K562 (cell line): Measurements from ENCODE around the gene CCDC92. TPM values are rescaled to one million over a fixed set of nuclear protein-coding genes. Genes with fewer than 3 reads are reported as not detected.
A peak's percentile ranks its signal among the peaks of the same experiment; 100 is the strongest.

Experiments used
- ATAC-seq: fragments of 200-7000 bp; cut with Tn5 transposase; 3 replicates; pipeline ENCODE4 v1.9.1; 2020; ENCODE audit warnings: moderate library complexity
- BruUV-seq: library from RNA; stranded (reverse); fragments of 400-500 nt; replicated peaks from 2 replicates; lab custom pipeline; 2021; lab: Mats Ljungman, UMichigan
- CTCF ChIA-PET: fragments of 300-600 bp; formaldehyde crosslinking; extraction: SDS; loops from one replicate; lab custom pipeline; 2021; ENCODE audit warnings: low intra/inter-chr PET ratio; lab: Yijun Ruan, JAX
- POLR2A ChIA-PET: fragments of 300-600, 350-650 bp; sonication (Branson Sonifier 250); formaldehyde crosslinking; extraction: SDS; loops from one replicate; lab custom pipeline; 2021; ENCODE audit warnings: antibody characterized with exemption, inconsistent platforms; lab: Yijun Ruan, JAX
- DNase-seq, 4 experiments: peaks; one replicate each; pipeline versions ENCODE4 v3.0.0 to v3.0.0-alpha.2; 2011 to 2018; ENCODE audit warnings: low spot score in 3 of 4, mixed read lengths in 3 of 4; ENCODE audit errors: extremely low read depth in 1 of 4
- FAIRE-seq: peaks from 2 replicates; lab custom pipeline; 2011; peaks lifted over from hg19 to GRCh38; lab: Jason Lieb, UNC
- H2AFZ ChIP-seq: 2 replicates; pipeline ENCODE4 v1.6.0; 2011; ENCODE audit warnings: low read depth, low read length, control low read depth, inconsistent platforms
- H3K27ac ChIP-seq: fragments of 200-600 bp; 3 replicates; pipeline ENCODE4 v1.8.0; 2011; ENCODE audit warnings: low read depth, mild to moderate bottlenecking, control low read depth, inconsistent platforms, low read length, moderate library complexity, mixed read lengths; ENCODE audit errors: extremely low read depth
- H3K27me3 ChIP-seq, 2 experiments: fragments of 300-600 bp in 1 of 2; 2 replicates in 1 of 2; 3 replicates in 1 of 2; pipeline versions ENCODE4 v1.6.0 to v1.8.0; 2011; ENCODE audit warnings: inconsistent platforms in 2 of 2, low read length in 2 of 2, mild to moderate bottlenecking in 1 of 2, mixed read lengths in 1 of 2, moderate library complexity in 1 of 2; ENCODE audit not compliant: control insufficient read depth in 2 of 2, insufficient read depth in 2 of 2
- H3K36me3 ChIP-seq: fragments of 300-600 bp; 3 replicates; pipeline ENCODE4 v1.8.0; 2011; ENCODE audit warnings: mild to moderate bottlenecking, low read length, inconsistent platforms; ENCODE audit not compliant: control insufficient read depth, insufficient read depth
- H3K4me1 ChIP-seq, 2 experiments: fragments of 200-600 bp in 1 of 2; replicated peaks in 1 of 2; 2 replicates in 1 of 2; 3 replicates in 1 of 2; pipeline versions ENCODE4 v1.5.1 to v1.8.0; 2011; ENCODE audit warnings: inconsistent platforms in 2 of 2, low read length in 2 of 2, mild to moderate bottlenecking in 1 of 2, mixed read lengths in 1 of 2, moderate library complexity in 1 of 2; ENCODE audit not compliant: control insufficient read depth in 2 of 2, insufficient read depth in 2 of 2
- H3K4me2 ChIP-seq: 2 replicates; pipeline ENCODE4 v1.6.1; 2011; ENCODE audit warnings: low read length, control low read depth, inconsistent platforms, mixed read lengths; ENCODE audit not compliant: insufficient read depth
- H3K4me3 ChIP-seq: fragments of 200-600 bp; sonication (generic), shearing (Covaris generic); 2 replicates; pipeline ENCODE4 v1.5.1; 2016; ENCODE audit warnings: control low read depth, inconsistent platforms
- H3K79me2 ChIP-seq: fragments of 200-600 bp; 3 replicates; pipeline ENCODE4 v1.8.0; 2011; ENCODE audit warnings: low read length, inconsistent platforms; ENCODE audit not compliant: control insufficient read depth, insufficient read depth
- H3K9ac ChIP-seq, 2 experiments: 2 replicates each; pipeline versions ENCODE4 v1.6.0 to v1.6.1; 2011; ENCODE audit warnings: low read depth in 2 of 2, low read length in 2 of 2, control low read depth in 1 of 2, inconsistent platforms in 1 of 2, mild to moderate bottlenecking in 1 of 2, mixed read lengths in 1 of 2; ENCODE audit not compliant: insufficient read depth in 1 of 2
- H3K9me1 ChIP-seq: one replicate; pipeline ENCODE4 v1.6.0; 2011; ENCODE audit warnings: inconsistent platforms, mild to moderate bottlenecking, low read length, moderate library complexity; ENCODE audit not compliant: control insufficient read depth, insufficient read depth
- H3K9me3 ChIP-seq: replicated peaks from 2 replicates; pipeline ENCODE4 v1.5.1; 2011; ENCODE audit warnings: low read depth, low read length, inconsistent platforms; ENCODE audit not compliant: control insufficient read depth, insufficient read depth
- H4K20me1 ChIP-seq: replicated peaks from 2 replicates; pipeline ENCODE4 v1.6.1; 2011; ENCODE audit warnings: low read length, inconsistent platforms, mixed read lengths; ENCODE audit not compliant: control insufficient read depth, insufficient read depth
- BRCA1 ChIP-seq, 2 experiments: fragments of 450-650 bp in 1 of 2; sonication (generic) in 1 of 2; formaldehyde crosslinking in 1 of 2; IDR thresholded peaks; 2 replicates each; pipeline versions ENCODE4 v1.5.0 to v1.6.1; 2017 to 2020; ENCODE audit warnings: mild to moderate bottlenecking in 1 of 2, missing genetic modification reagents in 1 of 2
- NR2C1 ChIP-seq, 2 experiments: fragments of 450-650 bp; IDR thresholded peaks; 2 replicates each; pipeline ENCODE4 v1.6.1; 2017; ENCODE audit warnings: mild to moderate bottlenecking in 2 of 2, antibody characterized with exemption in 1 of 2, inconsistent platforms in 1 of 2, missing compliant biosample characterization in 1 of 2, missing genetic modification characterization in 1 of 2
- NR2C2 ChIP-seq, 2 experiments: fragments of 200-800 bp in 1 of 2; sonication (Bioruptor generic) in 1 of 2; sonication (generic) in 1 of 2; formaldehyde crosslinking in 1 of 2; IDR thresholded peaks; 2 replicates each; pipeline versions ENCODE4 v1.6.1 to v1.8.0; 2016 to 2022; ENCODE audit warnings: mild to moderate bottlenecking in 1 of 2, missing compliant biosample characterization in 1 of 2, missing genetic modification characterization in 1 of 2, missing genetic modification reagents in 1 of 2
- WGBS: fragments of 100-300 bp; shearing (Covaris generic); methylation state at CpG from one replicate; pipeline ENCODE4 v1.1.6; 2016; ENCODE audit warnings: low coverage, mixed read lengths; ENCODE audit not compliant: insufficient coverage; ENCODE audit errors: missing lambda C conversion rate; 5-methylcytosine and 5-hydroxymethylcytosine counted together
- in situ Hi-C: fragments of 300-500 bp; cut with MboI; formaldehyde crosslinking; loops from 4 replicates; pipeline ENCODE4 v1.15.0; 2018; ENCODE audit warnings: inconsistent platforms, mixed read lengths
- intact Hi-C: fragments of 100-400 bp; cut with micrococcal nuclease; formaldehyde crosslinking; loops from 2 replicates; pipeline ENCODE4 v1.14.2; 2022
- polyA plus RNA-seq, 8 experiments: library from polyadenylated mRNA; depleted of rRNA in 4 of 8; stranded (reverse) in 5 of 8; unstranded in 3 of 8; fragments of >200 nt; fragmentation: Nextera tagmentation in 2 of 8; fragmentation: Illumina TruSeq in 1 of 8; extraction: Ambion mirVana in 2 of 8; extraction: Trizol in 1 of 8; gene quantifications; 2 replicates each; pipeline versions ENCODE4 v1.2.1 to v1.2.3, GENCODE V29; 2011 to 2014; ENCODE audit warnings: inconsistent platforms in 1 of 8, missing spikeins in 1 of 8
- total RNA-seq, 7 experiments: library from RNA; depleted of rRNA in 6 of 7; stranded (reverse); fragments of >200 nt in 6 of 7; fragmentation: Illumina TruSeq in 2 of 7; extraction: Trizol in 2 of 7; gene quantifications; 2 replicates each; pipeline versions ENCODE4 v1.2.1 to v1.2.3, GENCODE V29; 2011 to 2021; ENCODE audit warnings: low replicate concordance in 1 of 7

CCDC92 gene
- total and polyA plus RNA-seq, 9 of the 15 experiments (the other 6 are each of a cell fraction or from before 2014, with no cell fraction given): 0.27 to 5.9 (median 2.1) TPM

DNA sequence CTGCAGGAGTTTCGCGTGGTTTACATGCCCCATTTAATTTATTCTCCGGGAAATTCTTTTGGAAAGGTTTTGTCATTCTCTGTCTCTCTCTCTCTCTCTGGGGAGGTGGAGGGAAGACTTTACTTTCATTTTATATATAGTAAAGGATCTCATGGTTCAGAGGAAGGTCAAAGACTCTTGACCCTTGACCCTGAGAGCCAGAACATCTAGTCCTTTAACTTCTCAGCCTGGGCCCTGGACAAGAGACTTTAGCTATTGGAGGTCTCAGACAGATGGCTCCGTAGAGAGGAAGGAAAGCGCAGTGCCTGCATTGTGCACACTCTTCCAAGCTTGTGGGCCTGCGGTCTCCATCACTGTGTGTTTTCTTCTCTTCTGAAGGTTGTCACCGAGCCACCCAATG lies 43.7 kb downstream of the CCDC92 start:
- Histone ChIP-seq H4K20me1 (0 out of 2 replicates have a peak, but pooled peaks cover 4% of the 10 kb centered on the region), H3K4me1 (peaks cover 0 to 4% of the 10 kb centered on the region in 2 experiments; a peak in 2 of 5 replicates), H3K9me3 (no peaks in the 10 kb centered on the region), H3K36me3 (no peaks in the 10 kb centered on the region), H3K9me1 (no peaks in the 10 kb centered on the region), H3K79me2 (no peaks in the 10 kb centered on the region), H2AFZ (no peak overlapping the region), H3K4me2 (no peak overlapping the region), H3K9ac (no peak overlapping the region), H3K27ac (no peak overlapping the region), H3K27me3 (peaks cover 58 to 93% of the 10 kb centered on the region in 2 experiments), H3K4me3 (no peak overlapping the region)
- TF ChIP-seq BRCA1 (IDR thresholded peaks at IDR 0.05): no peak
- no peak for TF ChIP-seq BRCA1 (CRISPR knock-in tag; IDR thresholded peaks at IDR 0.05)
- peak; percentile 42 for TF ChIP-seq NR2C1 (IDR thresholded peaks at IDR 0.05)
- TF ChIP-seq NR2C1 (tag; IDR thresholded peaks at IDR 0.05): peak; percentile 46; the same call in 1 of the 2 replicates
- TF ChIP-seq NR2C2 (CRISPR knock-in tag; IDR thresholded peaks at IDR 0.05): no peak
- TF ChIP-seq NR2C2 (tag; IDR thresholded peaks at IDR 0.05): peak; percentile 62
- ATAC-seq (no peak), DNase-seq (no peak), FAIRE-seq (no peak)
- in situ Hi-C loops (no loop called here), intact Hi-C loops (loop anchor here (5.0 kb wide), 1 partner anchor 127 kb away; no protein-coding TSS in a partner anchor)
- POLR2A ChIA-PET: interaction anchor here (1.1 kb wide), 1 partner anchor 10 kb away, joined by 3 read pairs; no protein-coding TSS in a partner anchor
- 21% methylated on average over 7 of the region's 7 CpGs for WGBS
- CTCF ChIA-PET: no interaction called here
- BruUV-seq: no TSS peak
